Prostate gland (tissue), 2 donors: Measurements from ENCODE around the gene GSTO1.

Experiments
- POLR2A ChIP-seq: fragments of 450-650 bp; IDR thresholded peaks from one replicate; pipeline ENCODE4 v1.6.1; 2016; ENCODE audit warnings: antibody characterized with exemption, mild to moderate bottlenecking
- POLR2AphosphoS5 ChIP-seq: sonication (generic); formaldehyde crosslinking; IDR thresholded peaks from one replicate; pipeline ENCODE4 v1.6.1; 2017; ENCODE audit warnings: antibody characterized with exemption
- TF ChIP-seq, protein P1 (sequence below), 4 experiments: fragments of 200-600 bp in 2 of 4; fragments of 450-650 bp in 2 of 4; sonication (generic) in 2 of 4; IDR thresholded peaks; 1 replicate in 3 of 4; 2 replicates in 1 of 4; pipeline ENCODE4 v1.5.1; 2016 to 2019; ENCODE audit warnings: antibody characterized with exemption in 4 of 4, mild to moderate bottlenecking in 2 of 4, moderate library complexity in 2 of 4

DNA sequence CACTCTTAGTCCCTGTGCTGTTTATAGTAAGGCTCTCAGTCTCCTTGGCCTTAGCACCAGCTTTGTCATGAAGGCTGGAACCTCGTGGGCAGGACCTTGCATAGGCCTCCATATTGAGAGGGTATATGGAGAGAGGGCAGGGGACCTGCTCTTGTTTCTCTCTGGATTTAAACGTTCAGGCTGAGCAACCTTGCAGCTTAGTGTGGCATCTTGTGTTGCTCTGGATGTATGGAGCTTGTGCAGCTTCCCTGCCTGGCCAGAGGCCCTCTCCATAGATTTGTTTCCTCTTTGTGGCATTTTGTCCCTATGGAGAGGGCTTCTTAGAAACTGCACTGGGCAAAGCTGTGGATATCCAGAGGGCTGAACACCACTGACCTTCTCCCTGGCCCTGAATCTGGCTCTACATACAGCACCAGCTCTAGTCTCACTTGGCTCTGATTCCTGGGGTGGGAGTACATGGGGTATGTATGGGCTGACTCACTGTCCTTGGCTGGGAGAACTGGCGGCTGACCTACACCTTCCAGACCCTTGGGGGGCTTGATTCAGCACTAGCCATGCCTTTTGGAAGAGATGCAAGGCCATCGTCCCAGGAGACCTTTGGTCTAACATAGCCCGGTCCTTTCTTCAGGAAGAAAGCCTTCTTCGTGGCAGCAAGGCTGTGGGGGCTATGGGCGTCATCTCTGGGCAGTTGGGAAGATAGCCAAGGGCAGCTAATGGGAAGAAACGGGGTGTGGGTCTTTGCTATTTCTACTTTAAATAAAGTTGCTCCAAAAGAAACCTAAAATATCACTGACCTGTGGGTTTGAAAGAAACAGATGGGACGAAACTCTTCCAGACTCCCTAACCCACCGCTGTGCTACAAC lies 53.1 kb downstream of the GSTO1 start:
- no peak for TF ChIP-seq POLR2A
- TF ChIP-seq, protein P1, sequence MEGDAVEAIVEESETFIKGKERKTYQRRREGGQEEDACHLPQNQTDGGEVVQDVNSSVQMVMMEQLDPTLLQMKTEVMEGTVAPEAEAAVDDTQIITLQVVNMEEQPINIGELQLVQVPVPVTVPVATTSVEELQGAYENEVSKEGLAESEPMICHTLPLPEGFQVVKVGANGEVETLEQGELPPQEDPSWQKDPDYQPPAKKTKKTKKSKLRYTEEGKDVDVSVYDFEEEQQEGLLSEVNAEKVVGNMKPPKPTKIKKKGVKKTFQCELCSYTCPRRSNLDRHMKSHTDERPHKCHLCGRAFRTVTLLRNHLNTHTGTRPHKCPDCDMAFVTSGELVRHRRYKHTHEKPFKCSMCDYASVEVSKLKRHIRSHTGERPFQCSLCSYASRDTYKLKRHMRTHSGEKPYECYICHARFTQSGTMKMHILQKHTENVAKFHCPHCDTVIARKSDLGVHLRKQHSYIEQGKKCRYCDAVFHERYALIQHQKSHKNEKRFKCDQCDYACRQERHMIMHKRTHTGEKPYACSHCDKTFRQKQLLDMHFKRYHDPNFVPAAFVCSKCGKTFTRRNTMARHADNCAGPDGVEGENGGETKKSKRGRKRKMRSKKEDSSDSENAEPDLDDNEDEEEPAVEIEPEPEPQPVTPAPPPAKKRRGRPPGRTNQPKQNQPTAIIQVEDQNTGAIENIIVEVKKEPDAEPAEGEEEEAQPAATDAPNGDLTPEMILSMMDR (IDR thresholded peaks at IDR 0.05), result no peak
- TF ChIP-seq POLR2AphosphoS5, result no peak
